Measurements from ENCODE around the gene ZNF57. TPM values are rescaled to one million over a fixed set of nuclear protein-coding genes. Genes with fewer than 3 reads are reported as not detected.
A peak's percentile ranks its signal among the peaks of the same experiment; 100 is the strongest.

ZNF57 gene
- total RNA-seq, 1 donor from 2014 or later, result not detected

- Histone ChIP-seq H3K79me2 (ENCODE audit: insufficient read depth, low read length) (peaks cover 31% of the 10 kb centered on the region), H3K4me2 (ENCODE audit: low read length) (peak overlapping the region; percentile 92), H3K4me1 (ENCODE audit: insufficient read depth, low read length) (peaks cover 12% of the 10 kb centered on the region), H3K9ac (ENCODE audit: low read length) (peak overlapping the region; percentile 82), H3K27ac (ENCODE audit: low read depth, low read length) (peak overlapping the region; percentile 84), H3K4me3 (ENCODE audit: insufficient read depth, low read depth, low read length) (peak overlapping the region; percentile 77), H4K20me1 (ENCODE audit: insufficient read depth, low read length) (no peaks in the 10 kb centered on the region), H3K9me3 (ENCODE audit: insufficient read depth, low read depth, low read length) (no peaks in the 10 kb centered on the region), H3K27me3 (ENCODE audit: insufficient read depth, low read length) (no peaks in the 10 kb centered on the region), H2AFZ (ENCODE audit: low read depth, low read length) (peak overlapping the region; percentile 98), H3K36me3 (ENCODE audit: insufficient read depth, low read length) (no peaks in the 10 kb centered on the region)
- Mint-ChIP-seq H3K27me3 (ENCODE audit: low read depth, unreplicated experiment) (peaks cover 2% of the 10 kb centered on the region), H3K27ac (ENCODE audit: unreplicated experiment) (no peak overlapping the region), H3K36me3 (ENCODE audit: low read depth, unreplicated experiment) (no peaks in the 10 kb centered on the region), H3K4me1 (ENCODE audit: low read depth, unreplicated experiment) (peaks cover 3% of the 10 kb centered on the region), H3K4me3 (ENCODE audit: unreplicated experiment) (peak overlapping the region; percentile 83), H3K9me3 (ENCODE audit: unreplicated experiment) (no peaks in the 10 kb centered on the region)
- FAIRE-seq, result no peak
- no peak for TF ChIP-seq CTCF (IDR thresholded peaks at IDR 0.05; ENCODE audit: insufficient read depth, low read depth, low read length)
- TF ChIP-seq EZH2 (IDR thresholded peaks at IDR 0.05; ENCODE audit: insufficient read depth, low read length), result no peak
- no peak for DNase-seq (ENCODE audit: low read depth)
These were observed 45.0 kb downstream of the ZNF57 start for GRCh38 chr19:2945575-2946184.

- Mint-ChIP-seq H3K36me3 (ENCODE audit: low read depth, unreplicated experiment) (no peaks in the 10 kb centered on the region), H3K4me3 (ENCODE audit: unreplicated experiment) (peak overlapping the region; percentile 98), H3K27me3 (ENCODE audit: low read depth, unreplicated experiment) (peaks cover 5% of the 10 kb centered on the region), H3K9me3 (ENCODE audit: unreplicated experiment) (no peaks in the 10 kb centered on the region), H3K27ac (ENCODE audit: unreplicated experiment) (peak overlapping the region; percentile 91), H3K4me1 (ENCODE audit: low read depth, unreplicated experiment) (peaks cover 3% of the 10 kb centered on the region)
- peak overlapping the region; percentile 93 for H3K4me2 ChIP-seq (ENCODE audit: low read length)
- DNase-seq (ENCODE audit: low read depth) (peak; percentile 48), FAIRE-seq (no peak)
- H3K27ac ChIP-seq (ENCODE audit: low read depth, low read length), result peak overlapping the region; percentile 84
- no peaks in the 10 kb centered on the region for H3K9me3 ChIP-seq (ENCODE audit: insufficient read depth, low read depth, low read length)
- no peaks in the 10 kb centered on the region for H4K20me1 ChIP-seq (ENCODE audit: insufficient read depth, low read length)
- H3K79me2 ChIP-seq (ENCODE audit: insufficient read depth, low read length), result peaks cover 17% of the 10 kb centered on the region
- peak overlapping the region; percentile 93 for H3K4me3 ChIP-seq (ENCODE audit: insufficient read depth, low read depth, low read length)
- peaks cover 8% of the 10 kb centered on the region for H3K4me1 ChIP-seq (ENCODE audit: insufficient read depth, low read length)
- H3K9ac ChIP-seq (ENCODE audit: low read length), result peak overlapping the region; percentile 96
- no peaks in the 10 kb centered on the region for H3K27me3 ChIP-seq (ENCODE audit: insufficient read depth, low read length)
- no peak for TF ChIP-seq EZH2 (IDR thresholded peaks at IDR 0.05; ENCODE audit: insufficient read depth, low read length)
- no peaks in the 10 kb centered on the region for H3K36me3 ChIP-seq (ENCODE audit: insufficient read depth, low read length)
- peak overlapping the region; percentile 69 for H2AFZ ChIP-seq (ENCODE audit: low read depth, low read length)
These were observed 49.2 kb downstream of the ZNF57 start for GRCh38 chr19:2949939-2950285.

GRCh38 chr19:2950286-2951124 lies 49.8 kb downstream of the ZNF57 start:
- H3K4me3 Mint-ChIP-seq (ENCODE audit: unreplicated experiment), result peak overlapping the region; percentile 98
- no peaks in the 10 kb centered on the region for H3K9me3 Mint-ChIP-seq (ENCODE audit: unreplicated experiment)
- no peaks in the 10 kb centered on the region for H3K36me3 Mint-ChIP-seq (ENCODE audit: low read depth, unreplicated experiment)
- Histone ChIP-seq H3K27ac (ENCODE audit: low read depth, low read length) (peak overlapping the region; percentile 84), H3K27me3 (ENCODE audit: insufficient read depth, low read length) (no peaks in the 10 kb centered on the region), H3K79me2 (ENCODE audit: insufficient read depth, low read length) (peaks cover 17% of the 10 kb centered on the region), H3K4me3 (ENCODE audit: insufficient read depth, low read depth, low read length) (peak overlapping the region; percentile 93), H3K9me3 (ENCODE audit: insufficient read depth, low read depth, low read length) (no peaks in the 10 kb centered on the region), H3K4me1 (ENCODE audit: insufficient read depth, low read length) (peaks cover 8% of the 10 kb centered on the region), H4K20me1 (ENCODE audit: insufficient read depth, low read length) (no peaks in the 10 kb centered on the region), H3K36me3 (ENCODE audit: insufficient read depth, low read length) (no peaks in the 10 kb centered on the region), H3K4me2 (ENCODE audit: low read length) (peak overlapping the region; percentile 93), H3K9ac (ENCODE audit: low read length) (peak overlapping the region; percentile 96), H2AFZ (ENCODE audit: low read depth, low read length) (peak overlapping the region; percentile 69)
- peak overlapping the region; percentile 91 for H3K27ac Mint-ChIP-seq (ENCODE audit: unreplicated experiment)
- peaks cover 5% of the 10 kb centered on the region for H3K27me3 Mint-ChIP-seq (ENCODE audit: low read depth, unreplicated experiment)
- peaks cover 3% of the 10 kb centered on the region for H3K4me1 Mint-ChIP-seq (ENCODE audit: low read depth, unreplicated experiment)
- TF ChIP-seq EZH2 (IDR thresholded peaks at IDR 0.05; ENCODE audit: insufficient read depth, low read length) (no peak), CTCF (IDR thresholded peaks at IDR 0.05; ENCODE audit: insufficient read depth, low read depth, low read length) (no peak)
- peak; percentile 92 for FAIRE-seq
- DNase-seq (ENCODE audit: low read depth), result peak; percentile 95

Data from astrocyte (in vitro differentiated cells and primary cell).